ENCODE results near the gene OAS2.
A peak's percentile ranks its signal among the peaks of the same experiment; 100 is the strongest.

OAS2 gene

DNA sequence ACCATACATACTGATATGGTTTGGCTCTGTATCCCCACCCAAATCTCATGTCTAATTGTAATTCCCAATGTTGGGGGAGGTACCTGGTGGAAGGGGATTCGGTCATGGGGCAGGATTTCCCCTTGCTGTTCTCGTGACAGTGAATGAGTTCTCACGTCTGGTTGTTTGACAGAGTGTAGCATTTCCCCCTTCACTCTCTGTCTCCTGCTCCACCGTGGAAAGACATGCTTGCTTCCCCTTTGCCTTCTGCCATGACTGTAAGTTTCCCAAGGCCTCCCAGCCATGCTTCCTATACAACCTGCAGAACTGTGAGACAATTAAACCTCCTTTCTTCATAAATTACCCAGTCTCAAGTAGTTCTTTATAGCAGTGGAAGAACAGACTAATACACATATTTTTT is 49.4 kb downstream of the OAS2 start:
- DNase-seq = no peak

DNA sequence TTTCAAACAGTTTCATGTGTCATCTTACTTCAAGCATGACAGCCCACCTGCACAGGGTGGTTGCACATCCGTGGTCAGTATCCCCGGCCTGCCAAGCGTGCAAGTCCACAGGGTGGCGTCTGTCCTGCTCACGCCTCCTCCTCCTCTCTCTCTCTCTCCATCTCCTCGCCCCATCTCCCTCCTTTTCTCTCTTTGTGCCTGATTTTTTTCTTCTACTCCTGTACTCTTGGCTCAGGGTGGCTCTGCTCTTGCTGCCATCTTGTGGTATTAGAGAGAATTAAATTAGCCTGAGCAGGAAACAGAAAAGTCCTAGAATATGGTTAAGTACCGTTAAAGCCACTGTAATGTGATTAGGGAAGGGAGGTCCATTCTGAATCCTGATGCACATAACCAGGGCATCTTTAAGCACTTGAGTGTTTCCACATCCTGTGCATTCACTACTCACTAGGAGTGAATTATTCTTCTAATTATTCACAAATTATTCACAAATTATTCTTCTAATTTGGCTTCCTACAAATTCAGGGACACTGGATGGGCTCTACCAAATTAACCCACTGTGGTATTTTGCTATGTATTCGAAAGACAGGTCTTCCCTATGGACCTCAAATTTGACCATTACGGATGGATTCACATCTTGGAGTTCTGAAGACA is 52.7 kb downstream of the OAS2 start:
- no peak for DNase-seq

- no peak for DNase-seq
These were observed 61.7 kb downstream of the OAS2 start for GRCh38 chr12:113039911-113040445.

DNA sequence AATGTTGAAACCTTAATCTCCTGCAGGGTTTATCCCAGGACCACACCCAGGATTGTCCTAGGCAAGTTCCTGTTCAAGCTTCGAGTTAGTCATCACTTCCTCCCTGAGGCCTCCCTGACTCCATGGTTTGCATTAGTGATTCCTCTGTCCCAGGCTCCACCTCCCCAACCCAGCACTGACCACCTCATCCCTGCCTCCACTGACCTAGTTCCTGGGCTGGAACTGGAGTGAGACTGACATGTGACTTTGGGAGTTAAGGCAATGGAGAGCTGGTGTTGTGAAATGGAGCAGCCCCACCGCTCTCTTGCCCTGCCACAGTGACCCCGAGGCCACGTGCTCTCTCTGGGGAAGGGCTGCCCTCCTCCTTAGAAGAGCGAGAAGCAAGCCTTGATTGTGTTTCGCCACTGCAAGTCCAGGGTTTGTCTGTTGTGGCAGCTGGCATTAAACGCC is 62.4 kb downstream of the OAS2 start:
- no peak for DNase-seq

GRCh38 chr12:113041560-113041959 is 63.2 kb downstream of the OAS2 start:
- no peak for DNase-seq

DNA sequence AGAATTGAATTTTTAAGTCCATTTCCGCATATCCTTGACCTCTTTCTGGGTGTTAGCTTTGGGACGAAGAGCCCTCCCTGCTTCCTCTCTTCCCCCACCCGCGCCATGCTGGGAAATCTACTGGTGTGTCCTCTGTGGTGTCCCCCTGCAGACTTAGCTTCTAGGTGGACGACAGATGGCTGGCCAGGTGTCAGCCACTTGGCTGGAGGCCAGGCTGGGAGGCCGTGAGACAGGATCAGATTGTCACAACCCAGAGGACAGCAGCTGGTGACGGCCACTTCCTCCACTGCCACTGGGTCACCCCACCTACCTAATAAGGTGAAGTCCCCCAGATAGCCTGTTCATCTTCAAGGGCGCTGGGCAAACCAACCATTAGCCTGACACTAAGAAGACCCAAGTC is 64.9 kb downstream of the OAS2 start:
- DNase-seq = no peak

GRCh38 chr12:113044516-113044915 is 66.2 kb downstream of the OAS2 start:
- no peak for DNase-seq

DNA sequence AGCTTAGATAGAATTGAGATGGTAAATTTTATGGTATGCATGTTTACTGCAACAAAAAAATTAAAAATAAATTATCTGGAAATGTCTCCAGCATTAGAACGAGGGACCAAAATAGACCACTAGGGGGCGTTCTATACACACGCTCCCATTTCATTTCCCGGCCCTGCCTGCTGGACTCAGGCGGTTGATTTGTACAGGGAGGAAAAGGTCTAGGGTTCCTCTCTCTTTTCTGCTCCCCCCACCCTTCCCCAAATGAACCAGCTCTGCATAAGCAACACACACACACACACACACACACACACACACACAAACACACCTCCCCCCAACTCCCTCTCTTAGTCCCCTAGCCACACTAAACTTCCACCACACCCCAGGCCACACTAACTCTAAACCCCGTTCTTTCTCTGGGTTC is 70.4 kb downstream of the OAS2 start:
- DNase-seq = peak; percentile 62

DNA sequence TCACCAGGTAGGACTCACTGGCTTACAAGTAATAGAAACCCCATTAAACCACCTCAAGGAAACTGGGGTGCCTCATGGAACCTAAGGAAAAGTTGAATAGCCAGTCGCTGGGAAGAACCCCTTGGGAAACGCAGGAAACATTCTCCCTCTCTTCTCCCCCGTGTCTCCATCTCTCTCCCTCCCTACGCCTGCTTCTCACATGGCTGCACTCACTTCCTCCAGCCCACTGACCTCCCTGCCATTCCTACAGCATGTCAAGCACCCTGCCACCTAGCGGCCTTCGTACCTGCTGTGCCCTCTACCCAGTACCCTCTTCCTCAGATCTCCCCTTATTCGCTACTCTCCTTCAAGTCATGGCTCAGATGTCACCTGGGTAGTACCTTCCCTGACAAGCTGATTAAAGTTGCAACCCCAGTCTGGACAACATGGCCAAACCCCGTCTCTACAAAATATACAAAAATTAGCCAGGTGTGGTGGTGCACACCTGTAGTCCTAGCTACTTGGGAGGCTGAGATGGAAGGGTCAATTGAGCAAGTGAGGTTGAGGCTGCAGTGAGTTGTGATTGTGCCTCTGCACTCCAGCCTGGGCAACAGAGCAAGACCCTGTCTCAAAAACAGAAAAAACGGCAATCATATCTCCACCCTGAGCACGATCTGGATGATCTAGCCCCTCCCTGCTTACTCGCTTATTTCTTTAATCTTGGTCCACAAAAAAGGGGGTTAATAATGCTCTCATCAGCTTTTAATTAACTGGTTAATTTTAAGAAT is 71.8 kb downstream of the OAS2 start:
- no peak for DNase-seq

- no peak for DNase-seq
These were observed 72.5 kb downstream of the OAS2 start for GRCh38 chr12:113050795-113051194.

DNA sequence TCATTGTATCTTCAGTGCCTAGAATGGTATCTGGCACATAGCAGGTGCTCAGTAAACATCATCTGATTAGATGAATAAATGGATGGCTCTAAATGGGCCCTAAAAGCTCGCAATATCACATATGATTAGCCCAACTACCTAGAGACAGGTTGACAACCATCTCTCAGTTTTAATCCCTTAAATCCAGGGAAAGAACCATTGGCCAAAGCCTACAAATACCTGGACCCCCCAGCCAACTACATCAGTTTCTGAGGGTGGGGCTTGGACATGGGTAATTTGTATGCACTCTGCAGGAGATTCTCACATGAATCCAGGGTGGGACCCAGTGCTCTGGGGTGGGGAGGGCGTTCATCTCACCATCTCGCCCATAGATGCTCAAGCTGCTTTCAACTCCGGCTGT is 73.4 kb downstream of the OAS2 start:
- DNase-seq = no peak

- DNase-seq = no peak
These were observed 74.0 kb downstream of the OAS2 start for GRCh38 chr12:113052326-113052725.

DNA sequence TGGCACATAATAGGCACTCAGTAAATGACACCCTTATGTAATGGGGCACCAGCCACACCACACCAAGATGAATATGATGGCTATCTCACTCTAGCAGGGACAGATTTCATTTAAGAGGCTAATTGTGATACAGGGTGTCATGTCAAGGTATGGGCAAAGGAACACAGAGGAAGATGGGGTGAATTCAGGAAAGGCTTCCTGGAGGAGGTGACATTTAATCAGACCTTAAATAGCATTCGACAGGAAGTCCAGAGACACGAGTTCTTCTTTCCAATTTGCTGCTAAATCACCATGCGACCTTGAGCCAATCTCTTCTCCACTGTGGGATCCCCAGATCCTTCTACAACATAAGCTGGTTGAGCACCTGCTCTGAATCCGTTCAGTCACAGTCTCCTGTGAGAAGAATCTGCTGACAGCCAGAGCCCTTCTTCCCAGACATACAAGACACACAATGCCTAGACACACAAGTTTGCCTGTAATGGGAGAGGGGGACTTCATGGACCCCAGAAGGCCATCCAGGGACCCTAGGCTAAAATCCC is 76.7 kb downstream of the OAS2 start:
- no peak for DNase-seq

- DNase-seq = no peak
These were observed 77.5 kb downstream of the OAS2 start for GRCh38 chr12:113055594-113056380.

DNA sequence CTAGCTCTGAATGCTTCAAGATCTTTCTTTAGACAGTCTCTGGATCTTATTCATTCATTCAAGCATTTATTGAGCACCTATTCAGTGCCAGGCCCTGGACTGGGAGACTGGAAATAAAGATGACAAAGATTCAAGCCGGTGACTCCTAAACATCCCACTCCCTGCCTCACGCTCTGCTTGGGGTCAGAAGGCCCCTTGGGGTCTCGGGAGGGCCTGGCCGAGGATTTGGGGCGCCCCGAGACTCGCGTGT is 78.0 kb downstream of the OAS2 start:
- no peak for DNase-seq

- DNase-seq = peak; percentile 27
These were observed 78.5 kb downstream of the OAS2 start, which contains the start of gene DTX1 for GRCh38 chr12:113056631-113057488. DTX1 (plus strand) TSS chr12:113056730; CDS start chr12:113058193, 1,463 bp downstream.

GRCh38 chr12:113057565-113058485 is 79.5 kb downstream of the OAS2 start:
- DNase-seq = no peak

GRCh38 chr12:113058553-113058952 is 80.2 kb downstream of the OAS2 start:
- no peak for DNase-seq

- no peak for DNase-seq
These were observed 80.8 kb downstream of the OAS2 start for GRCh38 chr12:113059071-113059595.

DNA sequence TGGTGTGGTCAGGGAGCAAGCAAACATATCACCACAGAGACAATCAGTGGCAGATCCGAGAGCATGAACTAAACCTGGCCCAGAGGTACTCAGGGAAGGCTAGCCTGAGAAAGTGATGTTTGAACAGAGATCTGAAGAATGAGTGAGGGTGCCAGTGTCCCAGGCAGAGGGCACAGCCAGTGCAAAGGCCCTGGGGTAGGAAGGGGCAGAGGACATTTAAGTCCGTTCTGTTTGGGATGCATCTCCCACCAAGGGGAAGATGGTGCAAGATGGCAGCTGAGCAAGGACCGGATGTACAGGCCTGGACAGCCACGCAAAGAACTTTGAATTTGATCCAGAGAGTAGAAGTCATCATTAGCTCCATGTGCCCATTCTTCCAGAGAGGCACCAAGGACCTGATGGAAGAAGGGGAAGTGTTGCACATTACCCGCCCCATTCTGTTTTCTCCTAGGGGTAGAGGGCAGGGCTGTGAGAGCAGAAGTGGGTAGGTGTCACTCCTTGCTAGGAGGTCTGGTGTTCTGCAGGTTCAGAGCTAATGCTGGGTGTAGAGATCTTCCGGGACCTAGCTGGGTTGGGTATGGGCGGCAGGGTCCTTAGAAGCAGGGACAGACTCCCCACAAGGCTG is 82.1 kb downstream of the OAS2 start:
- no peak for DNase-seq
